PC-3 (cell line): ENCODE data around the gene KBTBD12.

Experiments
- CTCF ChIP-seq: fragments of 300-600 bp; sonication (generic); conservative IDR thresholded peaks from 2 replicates; pipeline ENCODE4 v1.5.1; 2017; ENCODE audit warnings: antibody characterized with exemption, low read depth, mild to moderate bottlenecking, low read length
- EZH2 ChIP-seq: fragments of 300-600 bp; sonication (generic); IDR thresholded peaks from one replicate; pipeline ENCODE4 v1.6.1; 2017; ENCODE audit warnings: antibody characterized with exemption, mild to moderate bottlenecking, low read length; ENCODE audit not compliant: unreplicated experiment
- EZH2phosphoT487 ChIP-seq: fragments of 300-600 bp; sonication (generic); IDR thresholded peaks from 2 replicates; pipeline ENCODE4 v1.6.1; 2018; ENCODE audit warnings: mild to moderate bottlenecking, antibody characterized with exemption, low read length, borderline replicate concordance

GRCh38 chr3:127998596-127998995 lies 83.6 kb downstream of the KBTBD12 start:
- TF ChIP-seq EZH2 (no peak), CTCF (no peak), EZH2phosphoT487 (no peak)
